Measurements from ENCODE around the gene CTNNBL1. TPM values are rescaled to one million over a fixed set of nuclear protein-coding genes. Genes with fewer than 3 reads are reported as not detected.
"Not testable (repeated sequence)": the region's sequence is repeated elsewhere in the genome, so short reads cannot be mapped to it uniquely, and the experiment has no call there.

Gene CTNNBL1
- total and polyA plus RNA-seq, 2 donors = 46.5 to 61.9 TPM

- no peak for DNase-seq (ENCODE audit: low read depth in 6 of 9, low spot score in 9 of 9)
- Histone ChIP-seq H3K27me3 (ENCODE audit: control insufficient read depth in 2 of 2, insufficient read depth in 1 of 2, low read length in 1 of 2) (peaks cover 0 to 5% of the 10 kb centered on the region in 2 donors), H3K36me3 (ENCODE audit: control insufficient read depth in 2 of 2, insufficient read depth in 2 of 2, low read length in 1 of 2) (no peaks in the 10 kb centered on the region), H3K4me3 (ENCODE audit: low read length in 2 of 2) (no peak overlapping the region), H3K9me3 (ENCODE audit: control insufficient read depth in 2 of 2, insufficient read depth in 1 of 2, low read length in 1 of 2) (no peaks in the 10 kb centered on the region), H3K27ac (ENCODE audit: low read depth in 1 of 2, low read length in 1 of 2) (no peak overlapping the region), H3K4me1 (ENCODE audit: control insufficient read depth in 2 of 2, insufficient read depth in 2 of 2, low read length in 2 of 2) (no peaks in the 10 kb centered on the region)
- 88% methylated on average over 6 of the region's 6 CpGs for WGBS
Observed at GRCh38 chr20:37656945-37657344, 36.9 kb upstream of the CTNNBL1 start.

DNA sequence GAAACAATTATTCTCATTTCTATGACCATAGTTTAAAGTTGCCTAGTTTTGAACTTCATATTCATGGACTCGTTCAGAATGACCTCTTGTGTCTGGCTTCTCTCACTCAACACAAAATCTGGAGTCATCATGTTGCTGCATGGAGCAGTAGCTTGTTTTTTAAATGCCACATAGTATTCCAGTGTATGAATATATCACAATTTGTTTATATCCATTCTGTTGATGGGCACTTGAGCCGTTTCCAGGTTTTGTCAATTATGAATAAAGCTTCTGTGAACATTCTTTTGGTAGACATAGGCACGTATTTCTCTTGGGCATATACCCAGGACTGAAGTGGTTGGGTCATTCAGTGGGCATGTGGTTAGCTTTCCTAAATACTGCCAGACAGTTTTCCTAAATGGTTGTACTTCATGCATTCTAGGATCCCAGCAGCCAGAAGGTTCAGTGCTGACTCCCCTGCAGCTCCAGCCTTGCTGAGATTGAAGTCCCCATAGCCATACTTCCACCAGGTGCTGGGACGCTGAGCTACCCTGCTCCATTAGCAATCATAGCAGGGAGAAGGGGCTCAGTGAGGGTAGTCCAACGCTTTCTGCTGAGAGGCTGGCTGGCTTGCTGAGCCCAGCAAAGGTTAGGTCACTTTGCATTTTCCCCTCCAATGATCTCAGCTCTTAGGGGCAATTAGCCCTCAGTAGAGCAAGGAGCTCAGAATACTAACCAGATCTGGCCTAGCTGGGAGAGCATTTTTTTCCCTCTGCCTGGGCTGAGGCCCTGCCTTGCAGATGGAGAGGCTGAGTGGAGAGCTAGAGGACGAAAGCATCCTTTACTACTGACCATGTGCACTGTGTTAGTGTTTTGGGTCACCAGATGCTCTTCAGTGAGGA, 35.7 kb upstream of the CTNNBL1 start:
- WGBS = 81% methylated on average over 6 of the region's 6 CpGs
- Histone ChIP-seq H3K4me3 (ENCODE audit: low read length in 2 of 2) (no peak overlapping the region), H3K4me1 (ENCODE audit: control insufficient read depth in 2 of 2, insufficient read depth in 2 of 2, low read length in 2 of 2) (no peaks in the 10 kb centered on the region), H3K9me3 (ENCODE audit: control insufficient read depth in 2 of 2, insufficient read depth in 1 of 2, low read length in 1 of 2) (no peaks in the 10 kb centered on the region), H3K27me3 (ENCODE audit: control insufficient read depth in 2 of 2, insufficient read depth in 1 of 2, low read length in 1 of 2) (peaks cover 0 to 5% of the 10 kb centered on the region in 2 donors), H3K27ac (ENCODE audit: low read depth in 1 of 2, low read length in 1 of 2) (no peak overlapping the region), H3K36me3 (ENCODE audit: control insufficient read depth in 2 of 2, insufficient read depth in 2 of 2, low read length in 1 of 2) (no peaks in the 10 kb centered on the region)
- no peak for DNase-seq (ENCODE audit: low read depth in 6 of 9, low spot score in 9 of 9)

DNA sequence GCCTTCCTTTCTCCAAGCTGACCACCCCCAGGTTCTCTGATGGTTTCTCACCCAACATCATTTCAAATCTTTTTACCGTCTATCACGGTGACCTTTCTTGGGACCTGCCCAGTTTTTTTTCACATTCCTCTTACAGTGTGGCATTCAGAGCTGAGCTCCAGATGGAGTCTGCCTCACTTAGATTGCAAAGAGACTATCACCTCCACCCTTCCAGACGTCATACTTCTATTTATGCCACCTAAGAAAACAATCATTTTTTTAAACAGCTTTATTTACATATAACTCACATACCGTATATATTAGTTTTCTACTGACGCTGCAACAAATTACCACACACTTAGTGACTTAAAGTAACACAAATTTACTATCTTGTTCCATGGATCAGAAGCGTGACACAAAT, 32.3 kb upstream of the CTNNBL1 start:
- peaks cover 0 to 5% of the 10 kb centered on the region in 2 donors for H3K27me3 ChIP-seq (ENCODE audit: control insufficient read depth in 2 of 2, insufficient read depth in 1 of 2, low read length in 1 of 2)
- H3K4me1 ChIP-seq (ENCODE audit: control insufficient read depth in 2 of 2, insufficient read depth in 2 of 2, low read length in 2 of 2) = no peaks in the 10 kb centered on the region
- H3K36me3 ChIP-seq (ENCODE audit: control insufficient read depth in 2 of 2, insufficient read depth in 2 of 2, low read length in 1 of 2) = no peaks in the 10 kb centered on the region
- H3K9me3 ChIP-seq (ENCODE audit: control insufficient read depth in 2 of 2, insufficient read depth in 1 of 2, low read length in 1 of 2) = no peaks in the 10 kb centered on the region
- WGBS = 87% methylated on average over 6 of the region's 6 CpGs
- no peak overlapping the region for H3K4me3 ChIP-seq (ENCODE audit: low read length in 2 of 2)
- no peak for DNase-seq (ENCODE audit: low read depth in 6 of 9, low spot score in 9 of 9)
- H3K27ac ChIP-seq (ENCODE audit: low read depth in 1 of 2, low read length in 1 of 2) = no peak overlapping the region

- WGBS = 71% methylated on average over 3 of the region's 3 CpGs
- no peak overlapping the region for H3K4me3 ChIP-seq (ENCODE audit: low read length in 2 of 2)
- H3K4me1 ChIP-seq (ENCODE audit: control insufficient read depth in 2 of 2, insufficient read depth in 2 of 2, low read length in 2 of 2) = no peaks in the 10 kb centered on the region
- H3K27me3 ChIP-seq (ENCODE audit: control insufficient read depth in 2 of 2, insufficient read depth in 1 of 2, low read length in 1 of 2) = peaks cover 0 to 5% of the 10 kb centered on the region in 2 donors
- no peaks in the 10 kb centered on the region for H3K36me3 ChIP-seq (ENCODE audit: control insufficient read depth in 2 of 2, insufficient read depth in 2 of 2, low read length in 1 of 2)
- DNase-seq (ENCODE audit: low read depth in 6 of 9, low spot score in 9 of 9) = no peak
- no peak overlapping the region for H3K27ac ChIP-seq (ENCODE audit: low read depth in 1 of 2, low read length in 1 of 2)
- no peaks in the 10 kb centered on the region for H3K9me3 ChIP-seq (ENCODE audit: control insufficient read depth in 2 of 2, insufficient read depth in 1 of 2, low read length in 1 of 2)
Observed at GRCh38 chr20:37662308-37662707, 31.5 kb upstream of the CTNNBL1 start.

- 95% methylated on average over 4 of the region's 4 CpGs for WGBS
- not testable (repeated sequence) for H3K27me3 ChIP-seq (ENCODE audit: control insufficient read depth in 2 of 2, insufficient read depth in 1 of 2, low read length in 1 of 2); H3K36me3 ChIP-seq (ENCODE audit: control insufficient read depth in 2 of 2, insufficient read depth in 2 of 2, low read length in 1 of 2); H3K9me3 ChIP-seq (ENCODE audit: control insufficient read depth in 2 of 2, insufficient read depth in 1 of 2, low read length in 1 of 2); H3K4me3 ChIP-seq (ENCODE audit: low read length in 2 of 2); H3K27ac ChIP-seq (ENCODE audit: low read depth in 1 of 2, low read length in 1 of 2); DNase-seq (ENCODE audit: low read depth in 6 of 9, low spot score in 9 of 9); H3K4me1 ChIP-seq (ENCODE audit: control insufficient read depth in 2 of 2, insufficient read depth in 2 of 2, low read length in 2 of 2)
Observed at GRCh38 chr20:37664595-37664994, 29.2 kb upstream of the CTNNBL1 start.

DNA sequence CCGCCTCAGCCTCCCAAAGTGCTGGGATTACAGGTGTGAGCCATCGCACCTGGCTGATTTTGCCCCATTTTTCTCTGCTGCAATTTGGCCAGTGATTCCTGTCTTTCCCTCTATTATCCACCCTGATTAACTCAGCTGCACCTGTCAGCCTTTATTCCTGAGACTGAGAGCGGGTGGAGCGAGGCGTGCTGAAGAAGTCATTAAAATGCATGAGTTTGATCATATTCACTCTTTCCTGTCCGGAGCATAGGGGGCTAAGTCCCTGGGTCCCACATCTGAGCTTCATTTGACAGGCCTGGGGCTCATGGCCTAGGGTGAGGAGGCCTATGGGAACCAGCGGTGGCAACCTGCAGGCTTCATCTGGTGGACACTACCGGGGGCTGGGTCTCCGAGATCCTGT, 25.7 kb upstream of the CTNNBL1 start:
- Histone ChIP-seq H3K27ac (ENCODE audit: low read depth in 1 of 2, low read length in 1 of 2) (no peak overlapping the region), H3K27me3 (ENCODE audit: control insufficient read depth in 2 of 2, insufficient read depth in 1 of 2, low read length in 1 of 2) (peaks cover 0 to 25% of the 10 kb centered on the region in 2 donors), H3K4me1 (ENCODE audit: control insufficient read depth in 2 of 2, insufficient read depth in 2 of 2, low read length in 2 of 2) (no peaks in the 10 kb centered on the region), H3K4me3 (ENCODE audit: low read length in 2 of 2) (no peak overlapping the region), H3K36me3 (ENCODE audit: control insufficient read depth in 2 of 2, insufficient read depth in 2 of 2, low read length in 1 of 2) (no peaks in the 10 kb centered on the region), H3K9me3 (ENCODE audit: control insufficient read depth in 2 of 2, insufficient read depth in 1 of 2, low read length in 1 of 2) (no peaks in the 10 kb centered on the region)
- no peak for DNase-seq (ENCODE audit: low read depth in 6 of 9, low spot score in 9 of 9)
- 95% methylated on average over 9 of the region's 9 CpGs for WGBS

DNA sequence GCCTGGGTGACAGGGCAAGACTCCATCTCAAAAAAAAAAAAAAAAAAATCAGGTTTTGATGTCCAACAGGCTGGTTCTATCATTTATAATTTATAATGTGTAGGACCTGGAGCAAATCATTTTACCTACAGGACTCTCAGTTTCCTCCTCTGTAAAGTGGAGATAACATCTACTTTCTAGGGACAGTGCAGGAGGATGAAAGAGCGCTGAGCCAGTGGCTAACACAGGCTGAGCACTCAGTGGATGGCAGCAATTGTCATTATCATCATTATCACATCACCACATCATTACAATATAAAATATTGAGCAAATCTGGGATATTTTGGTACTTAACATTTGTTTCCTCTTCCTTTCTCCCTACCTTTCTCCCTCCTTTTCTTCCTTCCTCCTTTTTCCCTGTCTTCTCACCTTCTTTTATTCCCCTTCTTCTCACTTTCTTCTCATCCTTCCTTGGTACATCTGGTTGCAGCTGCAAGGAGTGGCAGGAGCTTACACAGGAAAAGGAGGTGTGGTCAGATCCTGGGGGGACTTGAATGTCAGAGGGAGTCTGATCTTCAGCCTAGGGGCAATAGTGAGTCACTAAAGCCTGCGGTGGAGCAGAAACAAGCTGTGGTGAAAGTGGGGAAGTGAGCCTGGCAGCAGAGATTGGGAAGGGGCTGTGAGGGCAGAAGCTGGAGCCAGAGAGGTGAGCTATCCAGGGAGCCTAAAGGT, 24.6 kb upstream of the CTNNBL1 start:
- H3K4me1 ChIP-seq (ENCODE audit: control insufficient read depth in 2 of 2, insufficient read depth in 2 of 2, low read length in 2 of 2) = no peaks in the 10 kb centered on the region
- WGBS = 52% methylated on average over 2 of the region's 2 CpGs
- H3K4me3 ChIP-seq (ENCODE audit: low read length in 2 of 2) = no peak overlapping the region
- no peak for DNase-seq (ENCODE audit: low read depth in 6 of 9, low spot score in 9 of 9)
- peaks cover 0 to 26% of the 10 kb centered on the region in 2 donors for H3K27me3 ChIP-seq (ENCODE audit: control insufficient read depth in 2 of 2, insufficient read depth in 1 of 2, low read length in 1 of 2)
- no peaks in the 10 kb centered on the region for H3K9me3 ChIP-seq (ENCODE audit: control insufficient read depth in 2 of 2, insufficient read depth in 1 of 2, low read length in 1 of 2)
- H3K27ac ChIP-seq (ENCODE audit: low read depth in 1 of 2, low read length in 1 of 2) = no peak overlapping the region
- no peaks in the 10 kb centered on the region for H3K36me3 ChIP-seq (ENCODE audit: control insufficient read depth in 2 of 2, insufficient read depth in 2 of 2, low read length in 1 of 2)

DNA sequence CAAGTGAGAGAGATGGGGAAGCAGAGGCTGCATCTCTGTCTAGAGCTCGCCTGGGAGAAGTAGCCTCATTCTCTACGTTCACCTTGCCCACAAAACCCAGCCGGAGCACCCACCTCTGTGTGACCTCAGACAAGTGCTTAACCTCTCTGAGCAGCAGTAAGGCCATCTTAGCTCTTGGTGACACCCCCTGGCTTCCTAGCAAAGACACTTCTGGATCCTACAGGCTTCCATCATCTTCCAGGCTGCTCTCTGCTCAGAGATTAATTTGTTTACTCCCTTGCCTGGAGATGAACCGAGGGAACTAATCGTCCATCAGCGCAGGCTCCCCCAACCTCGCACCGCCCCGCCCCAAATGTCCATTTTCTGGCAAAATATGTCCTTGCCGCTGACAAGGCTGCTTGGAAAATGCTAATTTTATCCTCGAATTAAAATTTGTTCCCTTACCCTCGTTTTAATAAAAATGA, 24.0 kb upstream of the CTNNBL1 start:
- no peaks in the 10 kb centered on the region for H3K36me3 ChIP-seq (ENCODE audit: control insufficient read depth in 2 of 2, insufficient read depth in 2 of 2, low read length in 1 of 2)
- no peaks in the 10 kb centered on the region for H3K4me1 ChIP-seq (ENCODE audit: control insufficient read depth in 2 of 2, insufficient read depth in 2 of 2, low read length in 2 of 2)
- H3K27ac ChIP-seq (ENCODE audit: low read depth in 1 of 2, low read length in 1 of 2) = no peak overlapping the region
- H3K27me3 ChIP-seq (ENCODE audit: control insufficient read depth in 2 of 2, insufficient read depth in 1 of 2, low read length in 1 of 2) = peaks cover 0 to 27% of the 10 kb centered on the region in 2 donors
- no peak for DNase-seq (ENCODE audit: low read depth in 6 of 9, low spot score in 9 of 9)
- no peak overlapping the region for H3K4me3 ChIP-seq (ENCODE audit: low read length in 2 of 2)
- WGBS = 68% methylated on average over 12 of the region's 12 CpGs
- H3K9me3 ChIP-seq (ENCODE audit: control insufficient read depth in 2 of 2, insufficient read depth in 1 of 2, low read length in 1 of 2) = no peaks in the 10 kb centered on the region

DNA sequence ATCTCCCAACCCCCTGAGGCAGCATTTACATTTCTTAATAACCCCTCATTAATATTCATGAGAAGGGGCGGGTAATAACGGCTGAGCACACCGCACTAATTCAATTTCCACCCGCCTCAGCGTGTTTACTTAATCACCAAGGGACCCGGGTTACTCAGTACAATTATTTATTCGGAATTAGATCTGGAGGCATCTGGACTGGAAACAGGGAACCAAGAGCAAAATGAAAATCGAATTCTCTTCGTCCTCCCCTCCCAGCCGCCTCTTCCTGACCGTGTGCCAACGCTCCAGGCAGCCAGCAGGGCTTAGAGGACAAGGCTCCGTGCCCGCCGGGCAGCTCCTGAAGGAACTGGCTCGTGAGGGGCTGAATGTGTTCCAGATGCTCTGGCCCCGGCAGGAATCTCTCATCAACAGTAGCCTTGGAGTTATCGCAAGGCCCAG, 23.5 kb upstream of the CTNNBL1 start:
- H3K4me3 ChIP-seq (ENCODE audit: low read length in 2 of 2) = no peak overlapping the region
- H3K27me3 ChIP-seq (ENCODE audit: control insufficient read depth in 2 of 2, insufficient read depth in 1 of 2, low read length in 1 of 2) = peaks cover 0 to 27% of the 10 kb centered on the region in 2 donors
- no peak for DNase-seq (ENCODE audit: low read depth in 6 of 9, low spot score in 9 of 9)
- H3K9me3 ChIP-seq (ENCODE audit: control insufficient read depth in 2 of 2, insufficient read depth in 1 of 2, low read length in 1 of 2) = no peaks in the 10 kb centered on the region
- H3K4me1 ChIP-seq (ENCODE audit: control insufficient read depth in 2 of 2, insufficient read depth in 2 of 2, low read length in 2 of 2) = no peaks in the 10 kb centered on the region
- no peaks in the 10 kb centered on the region for H3K36me3 ChIP-seq (ENCODE audit: control insufficient read depth in 2 of 2, insufficient read depth in 2 of 2, low read length in 1 of 2)
- WGBS = 66% methylated on average over 18 of the region's 18 CpGs
- no peak overlapping the region for H3K27ac ChIP-seq (ENCODE audit: low read depth in 1 of 2, low read length in 1 of 2)
